Skin of body (tissue), 2 donors: ENCODE results near the gene SENP2. TPM values are rescaled to one million over a fixed set of nuclear protein-coding genes. Genes with fewer than 3 reads are reported as not detected.
"Not testable (repeated sequence)": the region's sequence is repeated elsewhere in the genome, so short reads cannot be mapped to it uniquely, and the experiment has no call there.

ENCODE experiments used
- DNase-seq: peaks from one replicate; lab custom pipeline; 2025; lab: John Stamatoyannopoulos, UW
- total RNA-seq: library from RNA; depleted of rRNA; stranded (reverse); fragments of >200 nt; gene quantifications from one replicate; pipeline ENCODE4 v1.2.3, GENCODE V29; 2014

SENP2 gene
- total RNA-seq, 1 donor from 2014 or later = 38.5 TPM

GRCh38 chr3:185585518-185585858, 607 bp upstream of the SENP2 start:
- DNase-seq = peak; percentile 54

DNA sequence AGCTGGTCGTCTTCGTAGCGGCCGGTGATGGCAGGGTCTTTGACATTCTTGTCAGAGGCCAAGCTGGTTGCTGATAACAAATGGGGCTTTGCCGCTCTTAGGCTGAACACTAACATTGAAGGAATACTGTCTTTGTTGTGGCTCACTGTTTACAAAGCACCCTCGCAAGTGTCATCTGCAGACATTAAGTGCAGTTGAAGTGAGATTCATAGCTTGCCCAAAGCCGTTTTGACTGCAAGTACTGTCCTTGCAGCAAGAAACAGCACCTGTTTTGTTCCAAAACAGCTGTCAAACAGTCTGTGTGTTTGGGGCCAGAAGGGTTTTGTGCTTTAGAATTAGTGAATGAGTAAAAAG, 568 bp downstream of the SENP2 start:
- no peak for DNase-seq

GRCh38 chr3:185594073-185594472, 8.0 kb downstream of the SENP2 start:
- no peak for DNase-seq

GRCh38 chr3:185595526-185595925, 9.4 kb downstream of the SENP2 start:
- DNase-seq = no peak

DNA sequence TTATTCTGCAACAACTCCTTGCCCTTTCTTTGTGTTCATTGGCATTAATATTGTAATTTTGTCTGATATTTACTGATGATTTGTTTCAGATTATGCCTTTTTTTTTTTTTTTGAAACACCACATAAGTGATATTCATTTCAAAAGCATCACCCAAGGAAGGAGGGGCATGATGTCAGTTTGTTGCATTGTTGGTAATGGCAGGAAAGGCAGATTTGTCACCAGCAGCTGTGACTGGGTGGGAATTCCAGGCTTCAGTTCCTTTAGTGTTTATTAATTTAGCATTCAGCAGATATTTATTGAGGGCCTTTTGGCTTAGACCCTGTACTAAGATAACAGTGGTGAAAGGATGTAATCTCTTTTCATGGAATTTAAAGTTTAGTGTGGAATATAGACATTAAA, 19.5 kb downstream of the SENP2 start:
- DNase-seq = no peak

GRCh38 chr3:185606196-185606595, 20.1 kb downstream of the SENP2 start:
- DNase-seq = no peak

DNA sequence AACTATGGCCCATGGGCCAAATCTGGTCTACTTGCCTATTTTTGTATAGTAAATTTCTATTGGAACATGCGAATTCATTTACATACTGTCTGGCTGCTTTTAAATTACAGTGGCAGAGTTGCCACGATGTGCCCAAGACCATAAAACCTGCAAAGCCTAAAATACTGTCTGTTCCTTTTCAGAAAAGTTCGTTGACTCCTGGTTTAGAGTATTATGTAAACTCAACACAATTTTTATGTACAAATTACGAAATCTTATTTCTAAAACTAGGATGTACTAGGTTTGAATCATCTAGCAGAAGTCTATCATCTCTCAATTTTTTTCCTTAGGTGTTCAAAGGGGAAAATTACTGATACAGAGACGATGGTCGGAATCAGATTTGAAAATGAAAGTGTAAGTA, 26.9 kb downstream of the SENP2 start:
- DNase-seq = no peak

DNA sequence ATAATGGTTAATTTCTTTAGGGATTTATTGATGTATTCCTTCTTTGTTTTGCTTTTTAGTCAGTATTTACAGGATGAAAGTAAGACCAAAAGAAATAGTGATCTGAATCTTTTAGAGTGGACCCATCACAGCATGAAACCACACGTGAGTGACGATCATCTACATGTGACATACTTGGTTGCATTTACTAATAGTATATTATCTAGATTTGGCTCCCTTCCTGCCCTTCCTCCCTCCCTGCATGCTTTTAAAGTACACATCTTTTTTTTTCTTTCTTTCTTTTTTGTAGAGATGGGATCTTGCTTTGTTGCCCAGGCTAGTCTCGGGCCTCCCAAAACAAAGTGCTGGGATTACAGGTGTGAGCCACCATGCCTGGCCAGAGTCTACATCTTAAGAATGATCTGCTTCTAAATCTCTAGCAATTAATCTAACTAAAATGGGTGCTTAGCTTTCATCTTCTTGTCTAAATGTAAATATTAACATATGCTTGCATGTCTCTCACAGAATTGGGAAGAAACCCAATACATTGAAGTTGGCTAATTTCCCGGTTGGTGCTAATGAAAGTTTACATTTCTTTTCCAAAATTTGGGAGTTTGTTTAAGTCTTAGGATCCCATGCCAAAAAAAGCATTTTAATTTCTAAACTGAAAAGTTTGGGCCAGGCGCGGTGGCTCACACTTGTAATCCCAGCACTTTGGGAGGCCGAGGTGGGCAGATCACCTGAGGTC, 38.0 kb downstream of the SENP2 start:
- DNase-seq = no peak

- DNase-seq = no peak
Measured at GRCh38 chr3:185625784-185626183, 39.7 kb downstream of the SENP2 start.

DNA sequence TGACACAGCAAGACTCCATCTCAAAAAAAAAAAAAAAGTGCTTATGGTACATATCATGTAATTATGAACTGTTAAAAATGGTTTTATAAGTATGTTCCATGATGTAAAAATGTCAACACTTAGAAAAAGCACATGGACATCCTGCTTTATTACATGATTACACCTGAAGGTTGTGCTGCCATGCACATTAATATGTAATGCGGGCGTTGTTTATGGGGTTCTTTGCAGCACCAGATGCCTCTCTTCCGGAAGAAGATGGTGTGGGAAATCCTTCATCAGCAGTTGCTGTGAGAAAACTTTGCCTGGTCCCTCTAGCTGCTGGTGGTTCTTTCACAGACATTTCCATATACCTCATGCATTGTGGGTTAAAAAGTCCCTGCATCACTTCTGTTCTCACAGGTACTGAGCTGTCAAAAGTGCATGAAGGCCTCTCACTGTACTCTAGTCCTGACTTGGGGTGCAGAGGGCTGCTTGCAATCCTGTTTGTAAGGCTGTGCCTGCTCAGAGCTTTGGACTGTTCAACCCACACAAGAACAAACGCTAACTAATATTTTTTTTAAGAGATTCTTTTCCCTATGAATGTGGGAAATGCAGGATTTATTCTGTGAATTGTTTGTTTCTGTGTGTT, 43.6 kb downstream of the SENP2 start:
- no peak for DNase-seq

DNA sequence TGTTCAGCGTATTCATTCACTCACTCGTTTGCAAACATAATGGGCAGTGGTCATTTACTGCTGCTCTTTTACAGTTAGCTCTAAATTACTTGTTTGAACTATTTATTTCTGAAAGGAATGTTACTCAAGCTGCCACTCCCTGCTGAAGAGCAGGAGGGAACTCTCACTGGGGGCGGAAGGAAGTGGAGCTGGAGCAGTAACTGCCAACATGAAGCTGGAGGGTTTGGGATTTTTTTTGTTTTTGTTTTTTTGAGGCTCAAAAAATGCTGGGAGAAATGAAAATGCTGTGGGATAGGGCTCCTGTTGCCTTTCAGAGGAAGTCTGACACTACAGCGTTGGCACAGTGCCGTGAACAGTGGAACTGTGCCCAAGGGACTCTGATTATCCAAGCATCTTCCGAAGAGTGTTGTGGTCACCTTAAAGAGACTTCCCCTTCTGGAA, 44.1 kb downstream of the SENP2 start:
- no peak for DNase-seq

DNA sequence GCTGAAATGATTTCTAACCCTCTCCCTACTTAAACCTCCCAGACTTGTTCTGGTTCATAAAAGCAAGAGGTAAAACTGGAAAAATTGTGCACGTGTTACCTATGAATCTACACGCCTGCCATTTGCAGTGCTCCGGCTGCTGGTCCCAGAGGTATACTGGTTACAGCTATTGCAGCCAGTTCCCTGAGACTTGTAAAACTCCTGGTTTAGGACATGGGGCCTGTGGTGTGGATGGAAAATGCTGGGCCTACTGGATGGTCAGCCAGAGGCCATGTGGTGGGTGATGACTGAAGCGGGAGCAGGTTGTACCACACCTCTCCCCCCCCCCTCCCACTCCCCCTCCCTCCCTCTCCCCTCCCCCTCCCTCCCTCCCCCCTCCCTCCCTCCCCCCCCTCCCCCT, 45.0 kb downstream of the SENP2 start:
- DNase-seq = no peak

GRCh38 chr3:185631508-185632206, 45.6 kb downstream of the SENP2 start:
- DNase-seq = no peak

GRCh38 chr3:185632996-185633395, 46.9 kb downstream of the SENP2 start:
- DNase-seq = no peak

GRCh38 chr3:185637388-185637787, 51.3 kb downstream of the SENP2 start:
- no peak for DNase-seq

DNA sequence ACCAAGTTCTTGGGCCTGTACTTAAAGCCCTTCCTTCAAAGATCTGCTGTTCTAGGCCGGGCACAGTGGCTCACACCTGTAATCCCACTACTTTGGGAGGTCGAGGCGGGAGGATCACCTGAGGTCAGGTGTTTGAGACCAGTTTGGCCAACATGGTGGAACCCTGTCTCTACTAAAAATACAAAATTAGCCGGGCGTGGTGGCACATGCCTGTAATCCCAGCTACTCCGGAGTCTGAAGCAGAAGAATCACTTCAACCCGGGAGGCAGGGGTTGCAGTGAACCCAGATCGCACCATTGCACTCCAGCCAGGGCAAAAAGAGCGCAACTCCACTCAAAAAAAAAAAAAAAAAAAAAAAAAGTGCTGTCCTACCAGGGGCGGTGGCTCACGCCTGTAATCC, 52.6 kb downstream of the SENP2 start:
- not testable (repeated sequence) for DNase-seq

DNA sequence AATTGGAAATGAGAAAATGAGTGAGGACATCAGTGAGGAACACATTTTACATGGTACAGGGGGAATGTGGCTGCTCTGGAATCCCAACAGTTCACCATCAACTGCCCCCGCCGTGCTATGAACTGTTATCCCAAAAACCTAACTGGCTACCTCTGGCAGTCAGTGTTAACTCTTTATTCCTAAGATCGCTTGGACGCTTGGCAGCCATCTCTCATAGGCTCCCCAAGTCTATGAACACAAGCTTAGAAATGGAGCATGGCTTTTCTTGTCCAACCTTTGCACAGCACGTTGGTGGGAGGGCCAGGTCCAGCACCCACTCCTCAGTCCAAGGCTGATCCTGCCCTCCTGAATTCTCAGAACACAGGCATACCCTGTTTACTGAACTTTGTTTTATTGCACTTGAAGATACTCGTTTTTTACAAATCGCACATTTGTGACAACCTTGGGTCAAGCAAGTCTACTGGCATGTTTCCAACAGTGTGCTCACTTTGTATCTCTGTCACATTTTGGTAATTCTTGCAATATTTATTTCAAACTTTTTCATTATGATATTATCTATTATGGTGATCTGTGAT, 53.6 kb downstream of the SENP2 start:
- no peak for DNase-seq

DNA sequence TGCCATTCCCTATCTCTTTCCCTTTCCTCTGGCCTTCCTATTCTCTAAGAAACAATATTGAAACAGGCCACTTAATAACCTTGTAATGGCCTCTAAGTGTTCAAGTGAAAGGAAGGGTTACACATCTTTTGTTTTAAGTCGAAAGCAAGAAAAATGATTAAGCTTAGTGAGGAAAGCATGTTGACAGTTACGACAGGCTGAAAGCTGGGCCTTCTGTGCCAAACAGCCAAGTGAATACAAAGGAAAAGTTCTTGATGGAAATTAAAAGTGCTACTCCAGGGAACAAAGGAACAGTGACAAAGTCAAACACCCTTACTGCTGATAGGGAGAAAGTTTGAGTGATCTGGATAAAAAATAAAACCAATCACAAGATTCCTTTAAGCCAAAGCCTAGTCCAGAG, 54.2 kb downstream of the SENP2 start:
- DNase-seq = no peak

- DNase-seq = not testable (repeated sequence)
Measured at GRCh38 chr3:185645191-185645590, 59.1 kb downstream of the SENP2 start.

DNA sequence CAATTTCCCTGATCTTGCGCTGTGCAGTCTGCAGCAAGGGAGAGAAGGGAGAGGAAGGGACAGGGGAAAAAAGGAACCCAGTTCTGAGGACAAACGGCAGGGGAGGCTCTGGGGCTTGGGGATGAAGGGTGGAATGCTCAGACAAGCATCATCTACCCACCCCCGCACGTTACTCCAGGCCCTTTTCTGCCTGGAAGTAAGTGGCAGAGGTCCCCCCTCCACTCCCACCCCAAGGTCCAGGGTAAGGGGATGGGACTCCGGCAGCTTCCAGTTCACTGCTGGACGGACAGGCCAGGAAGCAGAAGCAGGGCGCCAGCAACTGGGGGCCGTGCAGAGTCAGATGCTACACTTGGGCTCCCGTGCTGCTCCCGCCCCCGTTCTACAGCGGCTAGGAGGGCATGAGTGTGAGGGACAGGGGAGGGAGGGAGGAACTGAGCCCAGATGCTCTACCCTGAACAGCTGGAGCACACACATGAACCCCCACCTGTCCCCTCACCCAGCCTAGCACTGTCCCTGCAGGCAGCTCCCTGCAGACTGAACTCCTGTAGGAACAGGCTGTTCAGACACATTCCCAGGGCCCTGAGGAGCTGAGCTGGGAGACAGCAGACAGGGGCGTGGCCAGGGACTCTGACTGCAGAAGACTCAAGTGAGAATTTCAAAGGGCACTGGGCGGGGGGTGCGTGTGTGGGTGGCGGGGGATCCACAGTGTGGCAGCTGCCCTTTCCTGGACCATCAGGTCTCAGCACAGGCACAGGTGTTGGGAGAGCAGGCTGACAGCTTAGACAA, 59.7 kb downstream of the SENP2 start:
- no peak for DNase-seq

- no peak for DNase-seq
Measured at GRCh38 chr3:185646382-185647133, 60.5 kb downstream of the SENP2 start.
